GM19035 (cell line): ENCODE data around the gene SVOP.
"Not testable (repeated sequence)": the region's sequence is repeated elsewhere in the genome, so short reads cannot be mapped to it uniquely, and the experiment has no call there.

ENCODE experiments used
- ATAC-seq: cut with Tn5 transposase; IDR thresholded peaks from one replicate; pipeline ENCODE4 v1.9.1; 2021; ENCODE audit not compliant: unreplicated experiment

Gene SVOP

GRCh38 chr12:109033239-109034196 lies 12.7 kb upstream of the SVOP start:
- no peak for ATAC-seq

- ATAC-seq, result no peak
Observed at GRCh38 chr12:109029411-109029810, 8.5 kb upstream of the SVOP start.

GRCh38 chr12:109028624-109029023 lies 7.8 kb upstream of the SVOP start:
- not testable (repeated sequence) for ATAC-seq

GRCh38 chr12:109027767-109028166 lies 6.9 kb upstream of the SVOP start:
- ATAC-seq, result no peak

GRCh38 chr12:109020146-109020795 lies 597 bp downstream of the SVOP start:
- ATAC-seq, result no peak

GRCh38 chr12:109018296-109018695 lies 2.6 kb downstream of the SVOP start:
- no peak for ATAC-seq

GRCh38 chr12:109016978-109017377 lies 3.9 kb downstream of the SVOP start:
- no peak for ATAC-seq

GRCh38 chr12:109016016-109016415 lies 4.9 kb downstream of the SVOP start:
- no peak for ATAC-seq

GRCh38 chr12:109014984-109015765 lies 5.7 kb downstream of the SVOP start:
- ATAC-seq, result no peak

GRCh38 chr12:109010259-109010658 lies 10.6 kb downstream of the SVOP start:
- no peak for ATAC-seq

GRCh38 chr12:109009766-109010165 lies 11.1 kb downstream of the SVOP start:
- ATAC-seq, result no peak

GRCh38 chr12:109004017-109004416 lies 16.9 kb downstream of the SVOP start:
- ATAC-seq, result no peak

GRCh38 chr12:108996320-108996719 lies 24.5 kb downstream of the SVOP start:
- ATAC-seq, result no peak

GRCh38 chr12:108995370-108995992 lies 25.4 kb downstream of the SVOP start:
- no peak for ATAC-seq

- not testable (repeated sequence) for ATAC-seq
Observed at GRCh38 chr12:108990103-108990502, 30.8 kb downstream of the SVOP start.

- ATAC-seq, result no peak
Observed at GRCh38 chr12:108989376-108989775, 31.5 kb downstream of the SVOP start.

- no peak for ATAC-seq
Observed at GRCh38 chr12:108985750-108986149, 35.1 kb downstream of the SVOP start.

- ATAC-seq, result no peak
Observed at GRCh38 chr12:108983227-108983626, 37.6 kb downstream of the SVOP start.

- ATAC-seq, result no peak
Observed at GRCh38 chr12:108982621-108983219, 38.1 kb downstream of the SVOP start.

GRCh38 chr12:108981835-108982234 lies 39.0 kb downstream of the SVOP start:
- no peak for ATAC-seq
